ENCODE measurements around the gene CCR5.

- TF ChIP-seq PATZ1 (CRISPR knock-in tag; IDR thresholded peaks at IDR 0.05; ENCODE audit: borderline replicate concordance) (no peak), RARB (CRISPR knock-in tag; IDR thresholded peaks at IDR 0.05) (no peak), ZNF70 (CRISPR knock-in tag; IDR thresholded peaks at IDR 0.05) (no peak), ESRRG (CRISPR knock-in tag; IDR thresholded peaks at IDR 0.05) (no peak), CSDC2 (CRISPR knock-in tag; IDR thresholded peaks at IDR 0.05) (no peak)
Measured at GRCh38 chr3:46378426-46378942, 7.7 kb downstream of the CCR5 start.

All from SK-N-SH treated with all-trans-retinoic acid at 6 μM for 48 hours (cell line).